ENCODE results near the gene TSEN54. TPM values are rescaled to one million over a fixed set of nuclear protein-coding genes. Genes with fewer than 3 reads are reported as not detected.

Gene TSEN54
- total and polyA plus RNA-seq, 2 experiments from 2014 or later = 45.9 to 62.5 TPM

DNA sequence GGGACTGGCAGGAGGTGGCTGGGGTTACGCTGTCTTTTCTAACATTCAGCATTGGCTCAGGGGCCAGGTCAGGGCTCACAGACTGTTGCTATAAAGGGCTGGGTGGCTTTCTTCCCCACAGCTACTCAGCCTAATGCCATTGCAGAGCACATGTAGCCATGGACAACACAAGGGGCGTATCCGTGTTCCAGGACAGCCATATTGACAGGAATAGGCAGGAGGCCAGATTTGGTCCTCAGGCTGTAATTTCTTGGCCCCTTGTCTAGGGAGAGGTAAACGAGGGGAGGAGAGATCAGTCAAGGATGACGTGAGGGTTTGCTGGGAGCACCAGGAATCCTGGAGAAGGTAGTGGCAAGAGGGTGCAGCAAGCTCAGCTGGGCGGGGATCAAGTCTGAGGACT, 50.1 kb downstream of the TSEN54 start (continued):
- TF ChIP-seq, protein P1, sequence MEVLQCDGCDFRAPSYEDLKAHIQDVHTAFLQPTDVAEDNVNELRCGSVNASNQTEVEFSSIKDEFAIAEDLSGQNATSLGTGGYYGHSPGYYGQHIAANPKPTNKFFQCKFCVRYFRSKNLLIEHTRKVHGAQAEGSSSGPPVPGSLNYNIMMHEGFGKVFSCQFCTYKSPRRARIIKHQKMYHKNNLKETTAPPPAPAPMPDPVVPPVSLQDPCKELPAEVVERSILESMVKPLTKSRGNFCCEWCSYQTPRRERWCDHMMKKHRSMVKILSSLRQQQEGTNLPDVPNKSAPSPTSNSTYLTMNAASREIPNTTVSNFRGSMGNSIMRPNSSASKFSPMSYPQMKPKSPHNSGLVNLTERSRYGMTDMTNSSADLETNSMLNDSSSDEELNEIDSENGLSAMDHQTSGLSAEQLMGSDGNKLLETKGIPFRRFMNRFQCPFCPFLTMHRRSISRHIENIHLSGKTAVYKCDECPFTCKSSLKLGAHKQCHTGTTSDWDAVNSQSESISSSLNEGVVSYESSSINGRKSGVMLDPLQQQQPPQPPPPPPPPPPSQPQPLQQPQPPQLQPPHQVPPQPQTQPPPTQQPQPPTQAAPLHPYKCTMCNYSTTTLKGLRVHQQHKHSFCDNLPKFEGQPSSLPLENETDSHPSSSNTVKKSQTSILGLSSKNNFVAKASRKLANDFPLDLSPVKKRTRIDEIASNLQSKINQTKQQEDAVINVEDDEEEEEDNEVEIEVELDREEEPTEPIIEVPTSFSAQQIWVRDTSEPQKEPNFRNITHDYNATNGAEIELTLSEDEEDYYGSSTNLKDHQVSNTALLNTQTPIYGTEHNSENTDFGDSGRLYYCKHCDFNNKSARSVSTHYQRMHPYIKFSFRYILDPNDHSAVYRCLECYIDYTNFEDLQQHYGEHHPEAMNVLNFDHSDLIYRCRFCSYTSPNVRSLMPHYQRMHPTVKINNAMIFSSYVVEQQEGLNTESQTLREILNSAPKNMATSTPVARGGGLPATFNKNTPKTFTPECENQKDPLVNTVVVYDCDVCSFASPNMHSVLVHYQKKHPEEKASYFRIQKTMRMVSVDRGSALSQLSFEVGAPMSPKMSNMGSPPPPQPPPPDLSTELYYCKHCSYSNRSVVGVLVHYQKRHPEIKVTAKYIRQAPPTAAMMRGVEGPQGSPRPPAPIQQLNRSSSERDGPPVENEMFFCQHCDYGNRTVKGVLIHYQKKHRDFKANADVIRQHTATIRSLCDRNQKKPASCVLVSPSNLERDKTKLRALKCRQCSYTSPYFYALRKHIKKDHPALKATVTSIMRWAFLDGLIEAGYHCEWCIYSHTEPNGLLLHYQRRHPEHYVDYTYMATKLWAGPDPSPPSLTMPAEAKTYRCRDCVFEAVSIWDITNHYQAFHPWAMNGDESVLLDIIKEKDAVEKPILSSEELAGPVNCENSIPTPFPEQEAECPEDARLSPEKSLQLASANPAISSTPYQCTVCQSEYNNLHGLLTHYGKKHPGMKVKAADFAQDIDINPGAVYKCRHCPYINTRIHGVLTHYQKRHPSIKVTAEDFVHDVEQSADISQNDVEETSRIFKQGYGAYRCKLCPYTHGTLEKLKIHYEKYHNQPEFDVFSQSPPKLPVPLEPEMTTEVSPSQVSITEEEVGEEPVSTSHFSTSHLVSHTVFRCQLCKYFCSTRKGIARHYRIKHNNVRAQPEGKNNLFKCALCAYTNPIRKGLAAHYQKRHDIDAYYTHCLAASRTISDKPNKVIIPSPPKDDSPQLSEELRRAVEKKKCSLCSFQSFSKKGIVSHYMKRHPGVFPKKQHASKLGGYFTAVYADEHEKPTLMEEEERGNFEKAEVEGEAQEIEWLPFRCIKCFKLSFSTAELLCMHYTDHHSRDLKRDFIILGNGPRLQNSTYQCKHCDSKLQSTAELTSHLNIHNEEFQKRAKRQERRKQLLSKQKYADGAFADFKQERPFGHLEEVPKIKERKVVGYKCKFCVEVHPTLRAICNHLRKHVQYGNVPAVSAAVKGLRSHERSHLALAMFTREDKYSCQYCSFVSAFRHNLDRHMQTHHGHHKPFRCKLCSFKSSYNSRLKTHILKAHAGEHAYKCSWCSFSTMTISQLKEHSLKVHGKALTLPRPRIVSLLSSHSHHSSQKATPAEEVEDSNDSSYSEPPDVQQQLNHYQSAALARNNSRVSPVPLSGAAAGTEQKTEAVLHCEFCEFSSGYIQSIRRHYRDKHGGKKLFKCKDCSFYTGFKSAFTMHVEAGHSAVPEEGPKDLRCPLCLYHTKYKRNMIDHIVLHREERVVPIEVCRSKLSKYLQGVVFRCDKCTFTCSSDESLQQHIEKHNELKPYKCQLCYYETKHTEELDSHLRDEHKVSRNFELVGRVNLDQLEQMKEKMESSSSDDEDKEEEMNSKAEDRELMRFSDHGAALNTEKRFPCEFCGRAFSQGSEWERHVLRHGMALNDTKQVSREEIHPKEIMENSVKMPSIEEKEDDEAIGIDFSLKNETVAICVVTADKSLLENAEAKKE (CRISPR knock-in tag; IDR thresholded peaks at IDR 0.05) = no peak

GRCh38 chr17:75566834-75567233, 50.5 kb downstream of the TSEN54 start:
- Histone ChIP-seq H3K4me2 (no peak overlapping the region), H3K79me2 (replicated peaks; ENCODE audit: insufficient read depth) (no peaks in the 10 kb centered on the region), H3K36me3 (ENCODE audit: insufficient read depth) (no peaks in the 10 kb centered on the region), H3K4me3 (no peak overlapping the region), H3K27ac (ENCODE audit: low read depth) (no peak overlapping the region), H3K4me1 (ENCODE audit: insufficient read depth) (no peaks in the 10 kb centered on the region), H3K9me2 (ENCODE audit: insufficient read depth) (no peaks in the 10 kb centered on the region), H3K27me3 (ENCODE audit: insufficient read depth) (no peaks in the 10 kb centered on the region), H4K20me1 (replicated peaks; ENCODE audit: insufficient read depth) (no peaks in the 10 kb centered on the region), H3F3A (replicated peaks; ENCODE audit: low read depth) (no peaks in the 10 kb centered on the region), H2AFZ (no peak overlapping the region)
- no peak overlapping the region for H3K27ac Mint-ChIP-seq
- peaks cover under 1% of the 10 kb centered on the region; the same call in 1 of the 3 replicates for H3K36me3 Mint-ChIP-seq (ENCODE audit: low read depth)
- no peaks in the 10 kb centered on the region for H3K9me3 Mint-ChIP-seq
- ATAC-seq (no peak), DNase-seq (ENCODE audit: low spot score) (no peak)
- H3K4me3 Mint-ChIP-seq = no peak overlapping the region; the same call in 2 of the 3 replicates
- no peaks in the 10 kb centered on the region for H3K4me1 Mint-ChIP-seq
- H3K27me3 Mint-ChIP-seq (ENCODE audit: insufficient read depth, low read depth, poor library complexity) = peaks cover 2% of the 10 kb centered on the region
- TF ChIP-seq EZH2phosphoT487 (IDR thresholded peaks at IDR 0.05; ENCODE audit: unreplicated experiment) (no peak), ZNF331 (CRISPR knock-in tag; IDR thresholded peaks at IDR 0.05; ENCODE audit: low read depth) (no peak)
- TF ChIP-seq, protein P2, sequence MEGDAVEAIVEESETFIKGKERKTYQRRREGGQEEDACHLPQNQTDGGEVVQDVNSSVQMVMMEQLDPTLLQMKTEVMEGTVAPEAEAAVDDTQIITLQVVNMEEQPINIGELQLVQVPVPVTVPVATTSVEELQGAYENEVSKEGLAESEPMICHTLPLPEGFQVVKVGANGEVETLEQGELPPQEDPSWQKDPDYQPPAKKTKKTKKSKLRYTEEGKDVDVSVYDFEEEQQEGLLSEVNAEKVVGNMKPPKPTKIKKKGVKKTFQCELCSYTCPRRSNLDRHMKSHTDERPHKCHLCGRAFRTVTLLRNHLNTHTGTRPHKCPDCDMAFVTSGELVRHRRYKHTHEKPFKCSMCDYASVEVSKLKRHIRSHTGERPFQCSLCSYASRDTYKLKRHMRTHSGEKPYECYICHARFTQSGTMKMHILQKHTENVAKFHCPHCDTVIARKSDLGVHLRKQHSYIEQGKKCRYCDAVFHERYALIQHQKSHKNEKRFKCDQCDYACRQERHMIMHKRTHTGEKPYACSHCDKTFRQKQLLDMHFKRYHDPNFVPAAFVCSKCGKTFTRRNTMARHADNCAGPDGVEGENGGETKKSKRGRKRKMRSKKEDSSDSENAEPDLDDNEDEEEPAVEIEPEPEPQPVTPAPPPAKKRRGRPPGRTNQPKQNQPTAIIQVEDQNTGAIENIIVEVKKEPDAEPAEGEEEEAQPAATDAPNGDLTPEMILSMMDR (conservative IDR thresholded peaks at IDR 0.05; ENCODE audit: low read depth in 2 of 2) = no peak
- TF ChIP-seq, protein P1 (CRISPR knock-in tag; IDR thresholded peaks at IDR 0.05) = no peak

All from GM23338 (cell line).